Thyroid gland (tissue), 4 donors: ENCODE data around the gene MEGF6.

ENCODE experiments used
- POLR2A ChIP-seq, 2 donors: fragments of 450-650 bp; IDR thresholded peaks; one replicate each; pipeline ENCODE4 v1.6.1; 2017; ENCODE audit warnings: antibody characterized with exemption in 2 of 2, mild to moderate bottlenecking in 2 of 2, moderate library complexity in 1 of 2
- TF ChIP-seq, protein P1 (sequence below), 6 experiments: fragments of 200-600 bp in 3 of 6; fragments of 450-650 bp in 3 of 6; sonication (generic) in 3 of 6; IDR thresholded peaks; one replicate each; pipeline ENCODE4 v1.5.1; 2016 to 2019; ENCODE audit warnings: antibody characterized with exemption in 6 of 6, mild to moderate bottlenecking in 2 of 6, inconsistent platforms in 1 of 6, moderate library complexity in 1 of 6

DNA sequence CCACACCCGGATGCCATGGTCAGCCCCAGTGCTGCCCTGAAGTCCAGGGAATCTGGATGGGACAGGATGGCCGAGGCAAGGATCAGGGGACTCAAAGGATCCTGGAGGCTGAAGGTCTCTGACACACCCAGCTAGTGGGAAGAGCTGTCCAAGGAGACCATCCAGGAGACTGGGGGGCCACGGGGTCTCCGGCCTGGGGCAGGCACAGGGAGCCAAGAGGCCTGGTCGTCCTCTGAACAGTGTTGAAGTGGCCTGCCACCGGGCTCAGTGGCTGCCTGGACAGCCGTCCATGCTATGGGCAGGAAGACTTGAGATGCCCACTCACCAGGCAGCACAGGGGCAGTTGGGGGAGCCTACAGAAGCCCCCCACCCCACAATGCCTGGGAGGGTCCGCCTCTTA lies 41.9 kb downstream of the MEGF6 start:
- TF ChIP-seq, protein P1, sequence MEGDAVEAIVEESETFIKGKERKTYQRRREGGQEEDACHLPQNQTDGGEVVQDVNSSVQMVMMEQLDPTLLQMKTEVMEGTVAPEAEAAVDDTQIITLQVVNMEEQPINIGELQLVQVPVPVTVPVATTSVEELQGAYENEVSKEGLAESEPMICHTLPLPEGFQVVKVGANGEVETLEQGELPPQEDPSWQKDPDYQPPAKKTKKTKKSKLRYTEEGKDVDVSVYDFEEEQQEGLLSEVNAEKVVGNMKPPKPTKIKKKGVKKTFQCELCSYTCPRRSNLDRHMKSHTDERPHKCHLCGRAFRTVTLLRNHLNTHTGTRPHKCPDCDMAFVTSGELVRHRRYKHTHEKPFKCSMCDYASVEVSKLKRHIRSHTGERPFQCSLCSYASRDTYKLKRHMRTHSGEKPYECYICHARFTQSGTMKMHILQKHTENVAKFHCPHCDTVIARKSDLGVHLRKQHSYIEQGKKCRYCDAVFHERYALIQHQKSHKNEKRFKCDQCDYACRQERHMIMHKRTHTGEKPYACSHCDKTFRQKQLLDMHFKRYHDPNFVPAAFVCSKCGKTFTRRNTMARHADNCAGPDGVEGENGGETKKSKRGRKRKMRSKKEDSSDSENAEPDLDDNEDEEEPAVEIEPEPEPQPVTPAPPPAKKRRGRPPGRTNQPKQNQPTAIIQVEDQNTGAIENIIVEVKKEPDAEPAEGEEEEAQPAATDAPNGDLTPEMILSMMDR (IDR thresholded peaks at IDR 0.05) = no peak
- TF ChIP-seq POLR2A (IDR thresholded peaks at IDR 0.05) = no peak
